ENCODE data around the gene POLR2F. TPM values are rescaled to one million over a fixed set of nuclear protein-coding genes. Genes with fewer than 3 reads are reported as not detected.

POLR2F gene
- total RNA-seq, 2 donors from 2014 or later: 37.9 to 93.1 TPM

- peaks cover 16 to 58% of the 10 kb centered on the region in 2 donors for H3K4me1 ChIP-seq (ENCODE audit: control insufficient read depth in 1 of 2, low read depth in 2 of 2)
- peak overlapping the region; percentile 75 for H3K4me3 ChIP-seq
- peak overlapping the region; percentile 87 for H3K27ac ChIP-seq
- H3K27me3 ChIP-seq (replicated peaks; ENCODE audit: insufficient read depth): no peaks in the 10 kb centered on the region
- no peaks in the 10 kb centered on the region for H3K36me3 ChIP-seq
- DNase-seq (ENCODE audit: low spot score) (no peak), ATAC-seq (ENCODE audit: insufficient number of reproducible peaks, low FRiP score, low read depth) (no peak)
- no peak for TF ChIP-seq CTCF (IDR thresholded peaks at IDR 0.05)
- no peaks in the 10 kb centered on the region for H3K9me3 ChIP-seq
Observed at GRCh38 chr22:37907036-37907954, 46.2 kb upstream of the POLR2F start.

- DNase-seq (ENCODE audit: low spot score) (no peak), ATAC-seq (ENCODE audit: insufficient number of reproducible peaks, low FRiP score, low read depth) (no peak)
- peaks cover 11% of the 10 kb centered on the region for H3K36me3 ChIP-seq
- H3K4me1 ChIP-seq (ENCODE audit: control insufficient read depth in 1 of 2, low read depth in 2 of 2): peaks cover 13 to 49% of the 10 kb centered on the region in 2 donors
- H3K27me3 ChIP-seq (replicated peaks; ENCODE audit: insufficient read depth): no peaks in the 10 kb centered on the region
- H3K27ac ChIP-seq: no peak overlapping the region
- H3K9me3 ChIP-seq: no peaks in the 10 kb centered on the region
- no peak for TF ChIP-seq CTCF (IDR thresholded peaks at IDR 0.05)
- H3K4me3 ChIP-seq: no peak overlapping the region
Observed at GRCh38 chr22:37909766-37910165, 43.7 kb upstream of the POLR2F start.

- Histone ChIP-seq H3K36me3 (peaks cover 11% of the 10 kb centered on the region), H3K4me3 (no peak overlapping the region), H3K27ac (peak overlapping the region; percentile 60 to 63), H3K9me3 (no peaks in the 10 kb centered on the region), H3K4me1 (ENCODE audit: control insufficient read depth in 1 of 2, low read depth in 2 of 2) (peaks cover 6 to 39% of the 10 kb centered on the region in 2 donors), H3K27me3 (replicated peaks; ENCODE audit: insufficient read depth) (no peaks in the 10 kb centered on the region)
- DNase-seq (ENCODE audit: low spot score) (no peak), ATAC-seq (ENCODE audit: insufficient number of reproducible peaks, low FRiP score, low read depth) (no peak)
- TF ChIP-seq CTCF (IDR thresholded peaks at IDR 0.05): no peak
Observed at GRCh38 chr22:37910890-37911672, 42.4 kb upstream of the POLR2F start.

- no peak overlapping the region for H3K27ac ChIP-seq
- H3K27me3 ChIP-seq (replicated peaks; ENCODE audit: insufficient read depth): no peaks in the 10 kb centered on the region
- no peaks in the 10 kb centered on the region for H3K9me3 ChIP-seq
- ATAC-seq (ENCODE audit: insufficient number of reproducible peaks, low FRiP score, low read depth) (no peak), DNase-seq (ENCODE audit: low spot score) (no peak)
- TF ChIP-seq CTCF (IDR thresholded peaks at IDR 0.05): no peak
- H3K4me1 ChIP-seq (ENCODE audit: control insufficient read depth in 1 of 2, low read depth in 2 of 2): peaks cover 6 to 38% of the 10 kb centered on the region in 2 donors
- H3K36me3 ChIP-seq: peaks cover 16% of the 10 kb centered on the region
- H3K4me3 ChIP-seq: no peak overlapping the region
Observed at GRCh38 chr22:37911697-37912096, 41.8 kb upstream of the POLR2F start.

- ATAC-seq (ENCODE audit: insufficient number of reproducible peaks, low FRiP score, low read depth) (no peak), DNase-seq (ENCODE audit: low spot score) (no peak)
- H3K4me3 ChIP-seq: no peak overlapping the region
- H3K4me1 ChIP-seq (ENCODE audit: control insufficient read depth in 1 of 2, low read depth in 2 of 2): peaks cover 3 to 33% of the 10 kb centered on the region in 2 donors
- H3K36me3 ChIP-seq: peaks cover 17% of the 10 kb centered on the region
- H3K27ac ChIP-seq: no peak overlapping the region
- no peak for TF ChIP-seq CTCF (IDR thresholded peaks at IDR 0.05)
- H3K9me3 ChIP-seq: no peaks in the 10 kb centered on the region
- H3K27me3 ChIP-seq (replicated peaks; ENCODE audit: insufficient read depth): no peaks in the 10 kb centered on the region
Observed at GRCh38 chr22:37912171-37912570, 41.3 kb upstream of the POLR2F start.
